ENCODE data around the gene C10orf67.

Gene C10orf67

GRCh38 chr10:23337616-23338015 is 7.0 kb downstream of the C10orf67 start:
- no peaks in the 10 kb centered on the region for H4K20me1 ChIP-seq (ENCODE audit: insufficient read depth, low read length)
- H3K4me2 ChIP-seq (ENCODE audit: insufficient read depth, low read length): no peak overlapping the region
- no peak overlapping the region for H2AFZ ChIP-seq (ENCODE audit: low read depth, low read length)
- H3K4me1 ChIP-seq (ENCODE audit: insufficient read depth, low read length): peaks cover 13% of the 10 kb centered on the region
- no peaks in the 10 kb centered on the region for H3K79me2 ChIP-seq (ENCODE audit: insufficient read depth, low read length)
- TF ChIP-seq EZH2 (IDR thresholded peaks at IDR 0.05; ENCODE audit: borderline replicate concordance, low read depth, low read length, severe bottlenecking): no peak
- no peak for TF ChIP-seq CTCF (IDR thresholded peaks at IDR 0.05; ENCODE audit: borderline replicate concordance, extremely low read depth, low read length, poor library complexity, severe bottlenecking)
- H3K36me3 ChIP-seq (ENCODE audit: insufficient read depth, low read length): no peaks in the 10 kb centered on the region
- no peak for ATAC-seq (ENCODE audit: insufficient read depth, low read depth)
- no peaks in the 10 kb centered on the region for H3K9me3 ChIP-seq (ENCODE audit: insufficient read depth, low read length, severe bottlenecking)
- no peaks in the 10 kb centered on the region for H3K27me3 ChIP-seq (ENCODE audit: insufficient read depth, low read length, poor library complexity)
- H3K4me3 ChIP-seq (ENCODE audit: low read depth in 1 of 2, low read length in 2 of 2): no peak overlapping the region
- no peak overlapping the region for H3K9ac ChIP-seq (ENCODE audit: low read depth, low read length)
- no peak overlapping the region for H3K27ac ChIP-seq (ENCODE audit: low read length)
- no peak for DNase-seq

- H3K4me1 ChIP-seq (ENCODE audit: insufficient read depth, low read length): no peaks in the 10 kb centered on the region
- H3K27ac ChIP-seq (ENCODE audit: low read length): no peak overlapping the region
- H4K20me1 ChIP-seq (ENCODE audit: insufficient read depth, low read length): no peaks in the 10 kb centered on the region
- no peak overlapping the region for H3K4me3 ChIP-seq (ENCODE audit: low read depth in 1 of 2, low read length in 2 of 2)
- H3K9me3 ChIP-seq (ENCODE audit: insufficient read depth, low read length, severe bottlenecking): no peaks in the 10 kb centered on the region
- H2AFZ ChIP-seq (ENCODE audit: low read depth, low read length): no peak overlapping the region
- H3K4me2 ChIP-seq (ENCODE audit: insufficient read depth, low read length): no peak overlapping the region
- H3K27me3 ChIP-seq (ENCODE audit: insufficient read depth, low read length, poor library complexity): no peaks in the 10 kb centered on the region
- ATAC-seq (ENCODE audit: insufficient read depth, low read depth) (no peak), DNase-seq (no peak)
- no peaks in the 10 kb centered on the region for H3K79me2 ChIP-seq (ENCODE audit: insufficient read depth, low read length)
- H3K36me3 ChIP-seq (ENCODE audit: insufficient read depth, low read length): no peaks in the 10 kb centered on the region
- TF ChIP-seq CTCF (IDR thresholded peaks at IDR 0.05; ENCODE audit: borderline replicate concordance, extremely low read depth, low read length, poor library complexity, severe bottlenecking) (no peak), EZH2 (IDR thresholded peaks at IDR 0.05; ENCODE audit: borderline replicate concordance, low read depth, low read length, severe bottlenecking) (no peak)
- H3K9ac ChIP-seq (ENCODE audit: low read depth, low read length): no peak overlapping the region
Observed at GRCh38 chr10:23331567-23332301, 12.9 kb downstream of the C10orf67 start.

- Histone ChIP-seq H3K27me3 (ENCODE audit: insufficient read depth, low read length, poor library complexity) (no peaks in the 10 kb centered on the region), H2AFZ (ENCODE audit: low read depth, low read length) (no peak overlapping the region), H3K4me3 (ENCODE audit: low read depth in 1 of 2, low read length in 2 of 2) (no peak overlapping the region), H3K27ac (ENCODE audit: low read length) (no peak overlapping the region), H3K4me2 (ENCODE audit: insufficient read depth, low read length) (no peak overlapping the region), H4K20me1 (ENCODE audit: insufficient read depth, low read length) (no peaks in the 10 kb centered on the region), H3K9ac (ENCODE audit: low read depth, low read length) (no peak overlapping the region), H3K79me2 (ENCODE audit: insufficient read depth, low read length) (no peaks in the 10 kb centered on the region), H3K4me1 (ENCODE audit: insufficient read depth, low read length) (no peaks in the 10 kb centered on the region), H3K9me3 (ENCODE audit: insufficient read depth, low read length, severe bottlenecking) (no peaks in the 10 kb centered on the region), H3K36me3 (ENCODE audit: insufficient read depth, low read length) (no peaks in the 10 kb centered on the region)
- ATAC-seq (ENCODE audit: insufficient read depth, low read depth) (no peak), DNase-seq (no peak)
- TF ChIP-seq CTCF (IDR thresholded peaks at IDR 0.05; ENCODE audit: borderline replicate concordance, extremely low read depth, low read length, poor library complexity, severe bottlenecking) (no peak), EZH2 (IDR thresholded peaks at IDR 0.05; ENCODE audit: borderline replicate concordance, low read depth, low read length, severe bottlenecking) (no peak)
Observed at GRCh38 chr10:23330948-23331347, 13.6 kb downstream of the C10orf67 start.
